Stomach smooth muscle (tissue), 2 donors: ENCODE results near the gene STX8.
"Not testable (repeated sequence)": the region's sequence is repeated elsewhere in the genome, so short reads cannot be mapped to it uniquely, and the experiment has no call there.

Source experiments
- H3K27ac ChIP-seq: one replicate; pipeline ENCODE4 v1.7.0; 2013; ENCODE audit warnings: mild to moderate bottlenecking, low read length, inconsistent platforms
- H3K27me3 ChIP-seq, 2 donors: one replicate each; pipeline ENCODE4 v1.7.0; 2013; ENCODE audit warnings: low read length in 2 of 2; ENCODE audit not compliant: insufficient read depth in 2 of 2, control insufficient read depth in 1 of 2
- H3K36me3 ChIP-seq, 2 donors: one replicate each; pipeline ENCODE4 v1.7.0; 2013; ENCODE audit warnings: low read length in 2 of 2; ENCODE audit not compliant: control insufficient read depth in 2 of 2, insufficient read depth in 2 of 2
- H3K4me1 ChIP-seq: one replicate; pipeline ENCODE4 v1.7.0; 2013; ENCODE audit warnings: low read length; ENCODE audit not compliant: control insufficient read depth, insufficient read depth
- H3K4me3 ChIP-seq, 2 donors: one replicate each; pipeline ENCODE4 v1.7.0; 2013; ENCODE audit warnings: low read length in 2 of 2
- H3K9ac ChIP-seq, 2 donors: one replicate each; pipeline ENCODE4 v1.7.0; 2013; ENCODE audit warnings: low read length in 2 of 2, mild to moderate bottlenecking in 1 of 2
- H3K9me3 ChIP-seq, 2 donors: one replicate each; pipeline ENCODE4 v1.7.0; 2013; ENCODE audit warnings: low read length in 2 of 2; ENCODE audit not compliant: control insufficient read depth in 2 of 2
- donor health status: healthy.
- donor health status: Pancreatic carcinoma.

The STX8 gene

GRCh38 chr17:9472541-9472940, 103.1 kb downstream of the STX8 start:
- H3K27me3 ChIP-seq: no peaks in the 10 kb centered on the region
- H3K9me3 ChIP-seq: no peaks in the 10 kb centered on the region
- no peak overlapping the region for H3K9ac ChIP-seq
- no peak overlapping the region for H3K27ac ChIP-seq
- H3K4me1 ChIP-seq: peaks cover 1% of the 10 kb centered on the region
- H3K4me3 ChIP-seq: no peak overlapping the region
- no peaks in the 10 kb centered on the region for H3K36me3 ChIP-seq

GRCh38 chr17:9472094-9472493, 103.5 kb downstream of the STX8 start:
- H3K36me3 ChIP-seq: no peaks in the 10 kb centered on the region
- H3K27me3 ChIP-seq: no peaks in the 10 kb centered on the region
- H3K4me1 ChIP-seq: peaks cover 5% of the 10 kb centered on the region
- H3K27ac ChIP-seq: no peak overlapping the region
- H3K9me3 ChIP-seq: no peaks in the 10 kb centered on the region
- H3K9ac ChIP-seq: no peak overlapping the region
- no peak overlapping the region for H3K4me3 ChIP-seq

- Histone ChIP-seq H3K4me3 (no peak overlapping the region), H3K36me3 (no peaks in the 10 kb centered on the region), H3K9me3 (no peaks in the 10 kb centered on the region), H3K4me1 (peaks cover 10% of the 10 kb centered on the region), H3K9ac (no peak overlapping the region), H3K27me3 (no peaks in the 10 kb centered on the region), H3K27ac (no peak overlapping the region)
Observed at GRCh38 chr17:9470171-9470570, 105.4 kb downstream of the STX8 start.

GRCh38 chr17:9468937-9469336, 106.7 kb downstream of the STX8 start:
- H3K9ac ChIP-seq: no peak overlapping the region
- no peak overlapping the region for H3K27ac ChIP-seq
- H3K27me3 ChIP-seq: no peaks in the 10 kb centered on the region
- no peaks in the 10 kb centered on the region for H3K36me3 ChIP-seq
- H3K9me3 ChIP-seq: no peaks in the 10 kb centered on the region
- H3K4me3 ChIP-seq: no peak overlapping the region
- H3K4me1 ChIP-seq: peaks cover 13% of the 10 kb centered on the region

GRCh38 chr17:9468532-9468931, 107.1 kb downstream of the STX8 start:
- H3K9me3 ChIP-seq: no peaks in the 10 kb centered on the region
- no peaks in the 10 kb centered on the region for H3K27me3 ChIP-seq
- no peak overlapping the region for H3K9ac ChIP-seq
- H3K36me3 ChIP-seq: no peaks in the 10 kb centered on the region
- peaks cover 13% of the 10 kb centered on the region for H3K4me1 ChIP-seq
- no peak overlapping the region for H3K4me3 ChIP-seq
- no peak overlapping the region for H3K27ac ChIP-seq

GRCh38 chr17:9467518-9467917, 108.1 kb downstream of the STX8 start:
- H3K27ac ChIP-seq: no peak overlapping the region
- no peak overlapping the region for H3K4me3 ChIP-seq
- H3K4me1 ChIP-seq: peaks cover 13% of the 10 kb centered on the region

GRCh38 chr17:9465210-9465921, 110.3 kb downstream of the STX8 start:
- Histone ChIP-seq H3K9me3 (no peaks in the 10 kb centered on the region), H3K36me3 (no peaks in the 10 kb centered on the region), H3K9ac (no peak overlapping the region), H3K4me3 (peak overlapping the region in 1 of 2 donors; percentile 35), H3K27ac (no peak overlapping the region), H3K27me3 (no peaks in the 10 kb centered on the region), H3K4me1 (peaks cover 13% of the 10 kb centered on the region)

More at GRCh38 chr17:9467518-9467917, 108.1 kb downstream of the STX8 start:
- no peaks in the 10 kb centered on the region for H3K36me3 ChIP-seq
- H3K27me3 ChIP-seq: no peaks in the 10 kb centered on the region
- H3K9me3 ChIP-seq: no peaks in the 10 kb centered on the region
- no peak overlapping the region for H3K9ac ChIP-seq

DNA sequence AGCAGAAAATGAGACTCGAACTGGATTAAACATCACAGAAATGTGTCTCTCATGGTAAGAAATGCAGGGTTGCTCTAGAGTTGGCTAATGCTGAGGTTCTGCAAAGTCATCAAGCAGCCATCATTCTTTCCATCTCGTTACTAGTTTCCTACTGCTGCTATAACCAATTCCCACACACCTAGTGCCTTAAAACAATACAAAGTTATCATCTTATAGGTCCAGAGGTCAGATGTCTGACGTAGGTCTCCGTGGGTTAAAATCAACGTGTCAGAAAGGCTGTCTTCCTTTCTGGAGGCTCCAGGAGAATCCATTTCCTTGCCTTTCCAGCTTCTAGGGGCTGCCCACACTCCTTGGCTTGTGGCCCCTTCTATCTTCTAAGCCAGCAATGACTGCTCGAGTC, 118.6 kb downstream of the STX8 start:
- Histone ChIP-seq H3K4me3 (no peak overlapping the region), H3K27me3 (no peaks in the 10 kb centered on the region), H3K9ac (no peak overlapping the region), H3K9me3 (peaks cover 0 to 2% of the 10 kb centered on the region in 2 donors), H3K4me1 (no peaks in the 10 kb centered on the region), H3K36me3 (no peaks in the 10 kb centered on the region), H3K27ac (no peak overlapping the region)

DNA sequence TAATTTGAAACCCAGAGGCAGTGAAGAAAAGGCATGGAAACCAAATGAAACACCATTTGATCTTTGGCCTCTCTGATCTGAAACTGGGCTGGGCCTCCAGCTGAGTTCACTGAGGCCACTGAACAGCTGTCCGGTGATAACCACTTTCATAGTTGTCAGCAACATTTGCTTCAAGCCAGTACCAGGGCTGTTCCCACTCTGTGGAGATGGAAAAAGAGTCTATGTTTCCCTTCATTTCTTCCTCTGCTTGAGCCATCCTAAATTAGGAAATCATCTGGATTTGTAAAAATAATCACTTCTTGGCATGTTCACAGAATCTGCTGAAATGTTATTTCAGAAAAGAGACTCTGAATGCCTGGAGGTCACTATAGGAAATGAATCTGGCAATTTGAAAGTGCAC, 119.3 kb downstream of the STX8 start:
- Histone ChIP-seq H3K27ac (no peak overlapping the region), H3K36me3 (no peaks in the 10 kb centered on the region)

GRCh38 chr17:9451934-9452333, 123.7 kb downstream of the STX8 start:
- Histone ChIP-seq H3K4me3 (no peak overlapping the region), H3K9me3 (no peaks in the 10 kb centered on the region), H3K9ac (no peak overlapping the region), H3K4me1 (no peaks in the 10 kb centered on the region), H3K27ac (no peak overlapping the region), H3K36me3 (no peaks in the 10 kb centered on the region), H3K27me3 (no peaks in the 10 kb centered on the region)

More for the DNA sequence above, 119.3 kb downstream of the STX8 start:
- Histone ChIP-seq H3K4me3 (no peak overlapping the region), H3K4me1 (no peaks in the 10 kb centered on the region), H3K9me3 (peaks cover 0 to 2% of the 10 kb centered on the region in 2 donors), H3K9ac (no peak overlapping the region), H3K27me3 (no peaks in the 10 kb centered on the region)

- not testable (repeated sequence) for H3K36me3 ChIP-seq, H3K9ac ChIP-seq, H3K9me3 ChIP-seq, H3K27me3 ChIP-seq, H3K4me3 ChIP-seq, H3K27ac ChIP-seq, H3K4me1 ChIP-seq
Observed at GRCh38 chr17:9447298-9447697, 128.3 kb downstream of the STX8 start.
